BJ (cell line): ENCODE results near the gene FHOD3. TPM values are rescaled to one million over a fixed set of nuclear protein-coding genes. Genes with fewer than 3 reads are reported as not detected.

ENCODE experiments used
- CTCF ChIA-PET: fragments of 350-600 bp; formaldehyde crosslinking; extraction: SDS; loops from one replicate; lab custom pipeline; 2021; ENCODE audit warnings: antibody characterized with exemption, inconsistent platforms; lab: Yijun Ruan, JAX
- POLR2A ChIA-PET: fragments of 300-600 bp; sonication (Branson Sonifier 250); formaldehyde crosslinking; extraction: SDS; loops from one replicate; lab custom pipeline; 2021; ENCODE audit warnings: antibody characterized with exemption; lab: Charles Lee
- DNase-seq: peaks from one replicate; pipeline ENCODE4 v3.0.0-alpha.2; 2011; ENCODE audit warnings: low read depth
- H3K27me3 ChIP-seq: 2 replicates; pipeline ENCODE4 v1.6.0; 2011; ENCODE audit warnings: low read length; ENCODE audit not compliant: control insufficient read depth, insufficient read depth
- H3K36me3 ChIP-seq: 2 replicates; pipeline ENCODE4 v1.5.1; 2011; ENCODE audit warnings: low read length; ENCODE audit not compliant: control insufficient read depth, insufficient read depth
- H3K4me3 ChIP-seq: 2 replicates; pipeline ENCODE4 v1.5.1; 2011; ENCODE audit warnings: low read depth, mild to moderate bottlenecking, control low read depth, low read length
- CTCF ChIP-seq: IDR thresholded peaks from 2 replicates; pipeline ENCODE4 v1.5.1; 2011; ENCODE audit warnings: low read depth, mild to moderate bottlenecking, control low read depth, inconsistent platforms, low read length, moderate library complexity; ENCODE audit not compliant: insufficient read depth
- polyA plus RNA-seq: library from polyadenylated mRNA; depleted of rRNA; stranded (reverse); fragments of >200 nt; gene quantifications from 2 replicates; pipeline ENCODE4 v1.2.3, GENCODE V29; 2011

FHOD3 gene
- polyA plus RNA-seq, 1 experiment = 24.6 TPM

GRCh38 chr18:36675076-36675475, 377.6 kb downstream of the FHOD3 start:
- no peak for DNase-seq
- no peaks in the 10 kb centered on the region for H3K27me3 ChIP-seq
- no peaks in the 10 kb centered on the region; the same call in 1 of the 2 replicates for H3K36me3 ChIP-seq
- ChIA-PET POLR2A (no interaction called here), CTCF (interaction anchor here (1.2 kb wide), 1 partner anchor 41 kb away, joined by 4 read pairs; no protein-coding TSS in a partner anchor)
- no peak overlapping the region for H3K4me3 ChIP-seq
- no peak for TF ChIP-seq CTCF

GRCh38 chr18:36675542-36675941, 378.0 kb downstream of the FHOD3 start:
- no peak for DNase-seq
- no peak for TF ChIP-seq CTCF
- no peaks in the 10 kb centered on the region; the same call in 1 of the 2 replicates for H3K36me3 ChIP-seq
- H3K4me3 ChIP-seq = no peak overlapping the region
- H3K27me3 ChIP-seq = no peaks in the 10 kb centered on the region
- ChIA-PET CTCF (interaction anchor here (1.2 kb wide), 2 partner anchors 12 to 42 kb away, joined by 4 read pairs; no protein-coding TSS in a partner anchor), POLR2A (no interaction called here)

- DNase-seq = no peak
- no peak overlapping the region for H3K4me3 ChIP-seq
- no peak for TF ChIP-seq CTCF
- H3K27me3 ChIP-seq = no peaks in the 10 kb centered on the region
- H3K36me3 ChIP-seq = no peaks in the 10 kb centered on the region; the same call in 1 of the 2 replicates
- ChIA-PET POLR2A (no interaction called here), CTCF (interaction anchor here (1.2 kb wide), 1 partner anchor 11 kb away, joined by 4 read pairs; no protein-coding TSS in a partner anchor)
These were observed 379.1 kb downstream of the FHOD3 start for GRCh38 chr18:36676629-36677028.

GRCh38 chr18:36680042-36680441, 382.5 kb downstream of the FHOD3 start:
- no peak for DNase-seq
- CTCF ChIA-PET = interaction anchor here (1.9 kb wide), 1 partner anchor 8 kb away, joined by 21 read pairs; no protein-coding TSS in a partner anchor
- no peaks in the 10 kb centered on the region; the same call in 1 of the 2 replicates for H3K36me3 ChIP-seq
- TF ChIP-seq CTCF = no peak
- no peak overlapping the region for H3K4me3 ChIP-seq
- H3K27me3 ChIP-seq = no peaks in the 10 kb centered on the region
- POLR2A ChIA-PET = interaction anchor here (0.5 kb wide), 1 partner anchor 36 kb away, joined by 9 read pairs; no protein-coding TSS in a partner anchor

GRCh38 chr18:36685580-36685979, 388.1 kb downstream of the FHOD3 start:
- TF ChIP-seq CTCF = no peak
- H3K27me3 ChIP-seq = no peaks in the 10 kb centered on the region
- ChIA-PET CTCF (interaction anchor here (1.6 kb wide), 1 partner anchor 14 kb away, joined by 3 read pairs; no protein-coding TSS in a partner anchor), POLR2A (no interaction called here)
- H3K36me3 ChIP-seq = no peaks in the 10 kb centered on the region; the same call in 1 of the 2 replicates
- no peak for DNase-seq
- H3K4me3 ChIP-seq = no peak overlapping the region
